Sigmoid colon (tissue), 3 donors: Measurements from ENCODE around the gene PRM1.

ENCODE experiments used
- POLR2A ChIP-seq, 2 donors: fragments of 450-650 bp; IDR thresholded peaks; one replicate each; pipeline ENCODE4 v1.6.1; 2016; ENCODE audit warnings: antibody characterized with exemption in 2 of 2, mild to moderate bottlenecking in 2 of 2, moderate library complexity in 2 of 2
- TF ChIP-seq, protein P1 (sequence below), 4 experiments: fragments of 450-650 bp in 3 of 4; fragments of 200-600 bp in 1 of 4; IDR thresholded peaks; one replicate each; pipeline ENCODE4 v1.5.1; 2016 to 2019; ENCODE audit warnings: antibody characterized with exemption in 4 of 4, mild to moderate bottlenecking in 3 of 4, moderate library complexity in 2 of 4

DNA sequence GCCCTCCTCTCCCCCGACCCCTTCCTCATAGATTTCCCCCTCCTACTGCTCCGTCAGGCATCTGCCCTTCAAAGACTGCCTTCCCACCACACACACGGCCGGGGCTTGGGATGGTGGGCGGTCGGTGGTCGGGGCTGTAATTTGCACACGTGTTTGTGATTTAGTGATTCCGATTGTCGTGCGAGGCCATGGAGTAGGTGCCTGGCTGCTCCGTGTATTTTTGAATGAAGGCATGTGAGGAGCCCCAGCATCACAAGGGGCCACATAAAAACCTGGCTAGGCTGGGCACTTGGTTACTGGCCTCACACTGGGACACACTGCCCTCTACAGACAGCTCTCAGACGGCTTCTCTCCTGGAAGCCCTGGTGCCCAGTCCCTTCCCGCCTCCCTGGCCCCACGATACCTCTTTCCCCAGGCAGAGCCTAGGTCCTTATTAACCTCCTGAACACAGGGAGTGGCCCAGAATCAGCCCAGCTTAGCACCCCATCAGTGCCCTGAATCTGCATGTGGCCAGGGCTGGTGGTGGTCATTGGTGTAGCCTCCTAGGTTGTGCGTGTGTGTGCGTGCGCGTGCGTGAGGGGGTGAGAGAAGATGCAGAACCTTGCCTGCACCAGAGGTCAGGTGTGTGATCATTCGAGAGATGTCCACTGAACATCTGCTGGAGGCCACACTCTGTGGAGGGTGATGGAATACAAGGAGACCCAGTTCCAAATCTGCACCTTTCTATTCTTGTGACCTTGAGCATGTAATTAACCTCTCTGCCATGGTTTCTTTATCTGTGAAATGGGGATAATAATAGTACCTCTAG is 23.8 kb downstream of the PRM1 start:
- TF ChIP-seq, protein P1, sequence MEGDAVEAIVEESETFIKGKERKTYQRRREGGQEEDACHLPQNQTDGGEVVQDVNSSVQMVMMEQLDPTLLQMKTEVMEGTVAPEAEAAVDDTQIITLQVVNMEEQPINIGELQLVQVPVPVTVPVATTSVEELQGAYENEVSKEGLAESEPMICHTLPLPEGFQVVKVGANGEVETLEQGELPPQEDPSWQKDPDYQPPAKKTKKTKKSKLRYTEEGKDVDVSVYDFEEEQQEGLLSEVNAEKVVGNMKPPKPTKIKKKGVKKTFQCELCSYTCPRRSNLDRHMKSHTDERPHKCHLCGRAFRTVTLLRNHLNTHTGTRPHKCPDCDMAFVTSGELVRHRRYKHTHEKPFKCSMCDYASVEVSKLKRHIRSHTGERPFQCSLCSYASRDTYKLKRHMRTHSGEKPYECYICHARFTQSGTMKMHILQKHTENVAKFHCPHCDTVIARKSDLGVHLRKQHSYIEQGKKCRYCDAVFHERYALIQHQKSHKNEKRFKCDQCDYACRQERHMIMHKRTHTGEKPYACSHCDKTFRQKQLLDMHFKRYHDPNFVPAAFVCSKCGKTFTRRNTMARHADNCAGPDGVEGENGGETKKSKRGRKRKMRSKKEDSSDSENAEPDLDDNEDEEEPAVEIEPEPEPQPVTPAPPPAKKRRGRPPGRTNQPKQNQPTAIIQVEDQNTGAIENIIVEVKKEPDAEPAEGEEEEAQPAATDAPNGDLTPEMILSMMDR (IDR thresholded peaks at IDR 0.05) = peak; percentile 68 to 74 (median 70)
- TF ChIP-seq POLR2A (IDR thresholded peaks at IDR 0.05) = no peak
